ENCODE results near the gene C2orf80. TPM values are rescaled to one million over a fixed set of nuclear protein-coding genes. Genes with fewer than 3 reads are reported as not detected.

Gene C2orf80
- total and polyA plus RNA-seq, 2 donors (not counting 3 experiments of a cell fraction or from before 2014, with no cell fraction given) = not detected

- Histone ChIP-seq H3K9me3 (replicated peaks; ENCODE audit: control insufficient read depth, insufficient read depth, low read length) (no peaks in the 10 kb centered on the region), H4K20me1 (replicated peaks; ENCODE audit: control insufficient read depth, extremely low read depth, insufficient read depth, low read length) (no peaks in the 10 kb centered on the region), H3K4me2 (ENCODE audit: insufficient read depth, low read length) (no peak overlapping the region), H3K36me3 (ENCODE audit: control insufficient read depth in 2 of 2, extremely low read depth in 1 of 2, insufficient read depth in 2 of 2, low read length in 2 of 2) (no peaks in the 10 kb centered on the region), H3K9ac (replicated peaks; ENCODE audit: extremely low read depth, insufficient read depth, low read length) (no peak overlapping the region), H3K27me3 (ENCODE audit: control insufficient read depth in 2 of 2, insufficient read depth in 2 of 2, low read length in 2 of 2) (peaks cover 9 to 23% of the 10 kb centered on the region in 2 experiments), H3K27ac (ENCODE audit: insufficient read depth, low read depth, low read length) (no peak overlapping the region), H3K4me1 (ENCODE audit: control insufficient read depth, extremely low read depth, insufficient read depth, low read length) (no peaks in the 10 kb centered on the region), H2AFZ (ENCODE audit: low read depth, low read length) (no peak overlapping the region), H3K79me2 (ENCODE audit: control insufficient read depth, insufficient read depth, low read length) (no peaks in the 10 kb centered on the region), H3K4me3 (replicated peaks in 1 of 3; ENCODE audit: insufficient read depth in 1 of 3, low read depth in 1 of 3, low read length in 3 of 3) (no peak overlapping the region), H3K9me1 (replicated peaks; ENCODE audit: control insufficient read depth, extremely low read depth, insufficient read depth, low read length) (no peaks in the 10 kb centered on the region)
- no TSS peak for BruUV-seq (replicated peaks)
- POLR2A ChIA-PET = no interaction called here
- TF ChIP-seq POLR2AphosphoS5 (IDR thresholded peaks at IDR 0.05; ENCODE audit: insufficient read depth, low read depth, low read length) (no peak), FOS (IDR thresholded peaks at IDR 0.05; ENCODE audit: borderline replicate concordance, insufficient read depth, low read length) (no peak), MAX (IDR thresholded peaks at IDR 0.05; ENCODE audit: insufficient read depth, insufficient read length) (no peak), JUN (IDR thresholded peaks at IDR 0.05; ENCODE audit: borderline replicate concordance, insufficient read depth, insufficient read length, low read depth) (no peak), EZH2 (IDR thresholded peaks at IDR 0.05; ENCODE audit: borderline replicate concordance, low read depth, low read length, severe bottlenecking) (no peak)
- TF ChIP-seq, protein P1, sequence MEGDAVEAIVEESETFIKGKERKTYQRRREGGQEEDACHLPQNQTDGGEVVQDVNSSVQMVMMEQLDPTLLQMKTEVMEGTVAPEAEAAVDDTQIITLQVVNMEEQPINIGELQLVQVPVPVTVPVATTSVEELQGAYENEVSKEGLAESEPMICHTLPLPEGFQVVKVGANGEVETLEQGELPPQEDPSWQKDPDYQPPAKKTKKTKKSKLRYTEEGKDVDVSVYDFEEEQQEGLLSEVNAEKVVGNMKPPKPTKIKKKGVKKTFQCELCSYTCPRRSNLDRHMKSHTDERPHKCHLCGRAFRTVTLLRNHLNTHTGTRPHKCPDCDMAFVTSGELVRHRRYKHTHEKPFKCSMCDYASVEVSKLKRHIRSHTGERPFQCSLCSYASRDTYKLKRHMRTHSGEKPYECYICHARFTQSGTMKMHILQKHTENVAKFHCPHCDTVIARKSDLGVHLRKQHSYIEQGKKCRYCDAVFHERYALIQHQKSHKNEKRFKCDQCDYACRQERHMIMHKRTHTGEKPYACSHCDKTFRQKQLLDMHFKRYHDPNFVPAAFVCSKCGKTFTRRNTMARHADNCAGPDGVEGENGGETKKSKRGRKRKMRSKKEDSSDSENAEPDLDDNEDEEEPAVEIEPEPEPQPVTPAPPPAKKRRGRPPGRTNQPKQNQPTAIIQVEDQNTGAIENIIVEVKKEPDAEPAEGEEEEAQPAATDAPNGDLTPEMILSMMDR (IDR thresholded peaks at IDR 0.05; ENCODE audit: extremely low read depth in 1 of 2, insufficient read depth in 1 of 2, low read depth in 1 of 2, low read length in 2 of 2) = no peak
- intact Hi-C loops (cut with micrococcal nuclease) (no loop called here), dilution Hi-C loops (cut with MboI; ENCODE audit: extremely low pct_ligation_motif_present, low sequenced_read_pairs) (no loop called here)
- DNase-seq (ENCODE audit: low read depth, low spot score) (no peak), FAIRE-seq (no peak)
- CTCF ChIA-PET = no interaction called here
These were observed 61.7 kb downstream of the C2orf80 start for GRCh38 chr2:208128136-208128535.
